H1 (cell line): ENCODE measurements around the gene CGN. TPM values are rescaled to one million over a fixed set of nuclear protein-coding genes. Genes with fewer than 3 reads are reported as not detected.

Source experiments
- EGR1 ChIP-seq: IDR thresholded peaks from 2 replicates; pipeline ENCODE4 v1.6.1; 2011; ENCODE audit warnings: low read depth, low read length, borderline replicate concordance
- GTF2F1 ChIP-seq: IDR thresholded peaks from 2 replicates; pipeline ENCODE4 v1.6.1; 2012; ENCODE audit warnings: low read depth, low read length, improper control_type of control experiment, borderline replicate concordance
- TAF7 ChIP-seq: optimal IDR thresholded peaks from 2 replicates; pipeline ENCODE3; 2011; ENCODE audit warnings: low read depth, mild to moderate bottlenecking, inconsistent platforms, low read length, moderate library complexity, borderline replicate concordance
- polyA plus RNA-seq, 7 experiments: library from polyadenylated mRNA; depleted of rRNA in 3 of 7; stranded (reverse) in 5 of 7; unstranded in 2 of 7; fragments of >200 nt in 5 of 7; fragments of 200-250 nt in 2 of 7; gene quantifications; 1 replicate in 5 of 7; 2 replicates in 1 of 7; 4 replicates in 1 of 7; pipeline versions ENCODE4 v1.2.1 to v1.2.3, GENCODE V29; 2011 to 2013; ENCODE audit warnings: missing spikeins in 2 of 7, mixed read lengths in 2 of 7
- total RNA-seq: library from RNA; stranded (reverse); fragmentation: NEBNext Ultra II Directional; extraction: Animal tissue kit (Norgen Biotek cat#: 25700); gene quantifications from 2 replicates; pipeline ENCODE4 v1.2.1, GENCODE V29; 2021
- TF ChIP-seq, protein P1 (sequence below): fragments of 300-600 bp; sonication (generic); IDR thresholded peaks from 2 replicates; pipeline ENCODE4 v1.7.1; 2012; ENCODE audit warnings: low read length, moderate library complexity, mild to moderate bottlenecking, inconsistent platforms; ENCODE audit not compliant: insufficient replicate concordance

Gene CGN
- total and polyA plus RNA-seq, 2 of the 8 experiments (the other 6 are each of a cell fraction or from before 2014, with no cell fraction given), result 15.9 to 52.7 TPM

DNA sequence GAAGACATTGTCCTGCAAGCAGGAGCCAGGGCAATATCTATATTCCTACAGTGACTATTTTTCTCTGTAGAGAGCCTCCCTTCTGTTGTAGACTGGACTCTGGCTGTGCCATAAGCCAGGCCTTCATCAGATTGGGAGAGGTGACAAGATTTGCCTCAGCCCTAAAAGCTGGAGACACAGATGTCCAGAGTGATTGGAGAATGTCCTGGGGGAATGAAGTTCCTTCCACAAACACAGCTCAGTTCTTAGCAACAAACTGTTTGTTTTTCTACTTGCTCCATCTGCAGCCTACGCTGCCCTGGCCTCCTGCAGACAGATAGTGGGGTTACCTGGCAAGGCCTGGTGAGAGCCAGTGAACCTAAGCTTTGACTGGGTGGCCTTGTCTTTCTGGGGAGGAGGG, 70.7 kb downstream of the CGN start (continued):
- TF ChIP-seq, protein P1, sequence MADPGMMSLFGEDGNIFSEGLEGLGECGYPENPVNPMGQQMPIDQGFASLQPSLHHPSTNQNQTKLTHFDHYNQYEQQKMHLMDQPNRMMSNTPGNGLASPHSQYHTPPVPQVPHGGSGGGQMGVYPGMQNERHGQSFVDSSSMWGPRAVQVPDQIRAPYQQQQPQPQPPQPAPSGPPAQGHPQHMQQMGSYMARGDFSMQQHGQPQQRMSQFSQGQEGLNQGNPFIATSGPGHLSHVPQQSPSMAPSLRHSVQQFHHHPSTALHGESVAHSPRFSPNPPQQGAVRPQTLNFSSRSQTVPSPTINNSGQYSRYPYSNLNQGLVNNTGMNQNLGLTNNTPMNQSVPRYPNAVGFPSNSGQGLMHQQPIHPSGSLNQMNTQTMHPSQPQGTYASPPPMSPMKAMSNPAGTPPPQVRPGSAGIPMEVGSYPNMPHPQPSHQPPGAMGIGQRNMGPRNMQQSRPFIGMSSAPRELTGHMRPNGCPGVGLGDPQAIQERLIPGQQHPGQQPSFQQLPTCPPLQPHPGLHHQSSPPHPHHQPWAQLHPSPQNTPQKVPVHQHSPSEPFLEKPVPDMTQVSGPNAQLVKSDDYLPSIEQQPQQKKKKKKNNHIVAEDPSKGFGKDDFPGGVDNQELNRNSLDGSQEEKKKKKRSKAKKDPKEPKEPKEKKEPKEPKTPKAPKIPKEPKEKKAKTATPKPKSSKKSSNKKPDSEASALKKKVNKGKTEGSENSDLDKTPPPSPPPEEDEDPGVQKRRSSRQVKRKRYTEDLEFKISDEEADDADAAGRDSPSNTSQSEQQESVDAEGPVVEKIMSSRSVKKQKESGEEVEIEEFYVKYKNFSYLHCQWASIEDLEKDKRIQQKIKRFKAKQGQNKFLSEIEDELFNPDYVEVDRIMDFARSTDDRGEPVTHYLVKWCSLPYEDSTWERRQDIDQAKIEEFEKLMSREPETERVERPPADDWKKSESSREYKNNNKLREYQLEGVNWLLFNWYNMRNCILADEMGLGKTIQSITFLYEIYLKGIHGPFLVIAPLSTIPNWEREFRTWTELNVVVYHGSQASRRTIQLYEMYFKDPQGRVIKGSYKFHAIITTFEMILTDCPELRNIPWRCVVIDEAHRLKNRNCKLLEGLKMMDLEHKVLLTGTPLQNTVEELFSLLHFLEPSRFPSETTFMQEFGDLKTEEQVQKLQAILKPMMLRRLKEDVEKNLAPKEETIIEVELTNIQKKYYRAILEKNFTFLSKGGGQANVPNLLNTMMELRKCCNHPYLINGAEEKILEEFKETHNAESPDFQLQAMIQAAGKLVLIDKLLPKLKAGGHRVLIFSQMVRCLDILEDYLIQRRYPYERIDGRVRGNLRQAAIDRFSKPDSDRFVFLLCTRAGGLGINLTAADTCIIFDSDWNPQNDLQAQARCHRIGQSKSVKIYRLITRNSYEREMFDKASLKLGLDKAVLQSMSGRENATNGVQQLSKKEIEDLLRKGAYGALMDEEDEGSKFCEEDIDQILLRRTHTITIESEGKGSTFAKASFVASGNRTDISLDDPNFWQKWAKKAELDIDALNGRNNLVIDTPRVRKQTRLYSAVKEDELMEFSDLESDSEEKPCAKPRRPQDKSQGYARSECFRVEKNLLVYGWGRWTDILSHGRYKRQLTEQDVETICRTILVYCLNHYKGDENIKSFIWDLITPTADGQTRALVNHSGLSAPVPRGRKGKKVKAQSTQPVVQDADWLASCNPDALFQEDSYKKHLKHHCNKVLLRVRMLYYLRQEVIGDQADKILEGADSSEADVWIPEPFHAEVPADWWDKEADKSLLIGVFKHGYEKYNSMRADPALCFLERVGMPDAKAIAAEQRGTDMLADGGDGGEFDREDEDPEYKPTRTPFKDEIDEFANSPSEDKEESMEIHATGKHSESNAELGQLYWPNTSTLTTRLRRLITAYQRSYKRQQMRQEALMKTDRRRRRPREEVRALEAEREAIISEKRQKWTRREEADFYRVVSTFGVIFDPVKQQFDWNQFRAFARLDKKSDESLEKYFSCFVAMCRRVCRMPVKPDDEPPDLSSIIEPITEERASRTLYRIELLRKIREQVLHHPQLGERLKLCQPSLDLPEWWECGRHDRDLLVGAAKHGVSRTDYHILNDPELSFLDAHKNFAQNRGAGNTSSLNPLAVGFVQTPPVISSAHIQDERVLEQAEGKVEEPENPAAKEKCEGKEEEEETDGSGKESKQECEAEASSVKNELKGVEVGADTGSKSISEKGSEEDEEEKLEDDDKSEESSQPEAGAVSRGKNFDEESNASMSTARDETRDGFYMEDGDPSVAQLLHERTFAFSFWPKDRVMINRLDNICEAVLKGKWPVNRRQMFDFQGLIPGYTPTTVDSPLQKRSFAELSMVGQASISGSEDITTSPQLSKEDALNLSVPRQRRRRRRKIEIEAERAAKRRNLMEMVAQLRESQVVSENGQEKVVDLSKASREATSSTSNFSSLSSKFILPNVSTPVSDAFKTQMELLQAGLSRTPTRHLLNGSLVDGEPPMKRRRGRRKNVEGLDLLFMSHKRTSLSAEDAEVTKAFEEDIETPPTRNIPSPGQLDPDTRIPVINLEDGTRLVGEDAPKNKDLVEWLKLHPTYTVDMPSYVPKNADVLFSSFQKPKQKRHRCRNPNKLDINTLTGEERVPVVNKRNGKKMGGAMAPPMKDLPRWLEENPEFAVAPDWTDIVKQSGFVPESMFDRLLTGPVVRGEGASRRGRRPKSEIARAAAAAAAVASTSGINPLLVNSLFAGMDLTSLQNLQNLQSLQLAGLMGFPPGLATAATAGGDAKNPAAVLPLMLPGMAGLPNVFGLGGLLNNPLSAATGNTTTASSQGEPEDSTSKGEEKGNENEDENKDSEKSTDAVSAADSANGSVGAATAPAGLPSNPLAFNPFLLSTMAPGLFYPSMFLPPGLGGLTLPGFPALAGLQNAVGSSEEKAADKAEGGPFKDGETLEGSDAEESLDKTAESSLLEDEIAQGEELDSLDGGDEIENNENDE, result no peak
- no peak for TF ChIP-seq GTF2F1
- no peak for TF ChIP-seq EGR1
- no peak for TF ChIP-seq TAF7
- TF ChIP-seq, all 59 proteins: peak for 0
